Keratinocyte (primary cell): ENCODE measurements around the gene FAF1. TPM values are rescaled to one million over a fixed set of nuclear protein-coding genes. Genes with fewer than 3 reads are reported as not detected.

Experiments
- DNase-seq: peaks from one replicate; pipeline ENCODE4 v3.0.0-alpha.2; 2011; ENCODE audit warnings: low read depth, missing footprints, low spot score
- FAIRE-seq: peaks from 2 replicates; lab custom pipeline; 2011; peaks lifted over from hg19 to GRCh38; lab: Jason Lieb, UNC
- H2AFZ ChIP-seq: 2 replicates; pipeline ENCODE4 v1.6.0; 2012; ENCODE audit warnings: low read length, control low read depth, inconsistent platforms; ENCODE audit not compliant: control insufficient read depth
- H3K27ac ChIP-seq: 2 replicates; pipeline ENCODE4 v1.5.1; 2011; ENCODE audit warnings: low read length; ENCODE audit not compliant: control insufficient read depth, insufficient read depth
- H3K27me3 ChIP-seq: 3 replicates; pipeline ENCODE4 v1.6.0; 2011; ENCODE audit warnings: low read length; ENCODE audit not compliant: control insufficient read depth, insufficient read depth; ENCODE audit errors: extremely low read depth
- H3K36me3 ChIP-seq, 2 experiments: 2 replicates in 1 of 2; 3 replicates in 1 of 2; pipeline ENCODE4 v1.5.1; 2011; ENCODE audit warnings: low read length in 2 of 2, mild to moderate bottlenecking in 1 of 2; ENCODE audit not compliant: control insufficient read depth in 2 of 2, insufficient read depth in 2 of 2; ENCODE audit errors: extremely low read depth in 1 of 2
- H3K4me1 ChIP-seq: 3 replicates; pipeline ENCODE4 v1.5.1; 2011; ENCODE audit warnings: low read length; ENCODE audit not compliant: control insufficient read depth, insufficient read depth; ENCODE audit errors: extremely low read depth
- H3K4me2 ChIP-seq: 3 replicates; pipeline ENCODE4 v1.6.0; 2011; ENCODE audit warnings: low read depth, low read length; ENCODE audit not compliant: control insufficient read depth, insufficient read depth; ENCODE audit errors: extremely low read depth
- H3K4me3 ChIP-seq, 3 experiments: fragments of 200-600 bp in 1 of 3; sonication (generic) in 1 of 3; 2 replicates in 2 of 3; 3 replicates in 1 of 3; pipeline ENCODE4 v1.5.1; 2011 to 2016; ENCODE audit warnings: low read length in 3 of 3, mild to moderate bottlenecking in 3 of 3, control low read depth in 2 of 3, inconsistent platforms in 1 of 3, low read depth in 1 of 3, mixed read lengths in 1 of 3, mixed run types in 1 of 3, moderate library complexity in 1 of 3; ENCODE audit not compliant: control insufficient read depth in 2 of 3, insufficient read depth in 2 of 3; ENCODE audit errors: extremely low read depth in 1 of 3
- H3K79me2 ChIP-seq: 2 replicates; pipeline ENCODE4 v1.6.0; 2012; ENCODE audit warnings: low read length; ENCODE audit not compliant: control insufficient read depth, insufficient read depth
- H3K9ac ChIP-seq: 3 replicates; pipeline ENCODE4 v1.6.0; 2011; ENCODE audit warnings: low read length; ENCODE audit not compliant: control insufficient read depth, insufficient read depth; ENCODE audit errors: extremely low read depth
- H3K9me1 ChIP-seq: 3 replicates; pipeline ENCODE4 v1.6.0; 2011; ENCODE audit warnings: low read length; ENCODE audit not compliant: control insufficient read depth, insufficient read depth; ENCODE audit errors: extremely low read depth
- H3K9me3 ChIP-seq: 2 replicates; pipeline ENCODE4 v1.5.1; 2012; ENCODE audit warnings: low read depth, low read length; ENCODE audit not compliant: control insufficient read depth
- H4K20me1 ChIP-seq: 3 replicates; pipeline ENCODE4 v1.6.0; 2011; ENCODE audit warnings: low read length; ENCODE audit not compliant: control insufficient read depth, insufficient read depth; ENCODE audit errors: extremely low read depth
- CTCF ChIP-seq, 3 experiments: IDR thresholded peaks in 1 of 3; conservative IDR thresholded peaks in 1 of 3; optimal IDR thresholded peaks in 1 of 3; 2 replicates in 2 of 3; 3 replicates in 1 of 3; pipeline versions ENCODE3 to v1.5.1; 2011; ENCODE audit warnings: low read length in 3 of 3, mild to moderate bottlenecking in 3 of 3, moderate library complexity in 2 of 3, control low read depth in 1 of 3, inconsistent platforms in 1 of 3; ENCODE audit not compliant: insufficient read depth in 2 of 3; ENCODE audit errors: extremely low read depth in 1 of 3
- EZH2 ChIP-seq: IDR thresholded peaks from one replicate; pipeline ENCODE4 v1.6.1; 2012; ENCODE audit warnings: inconsistent platforms, mild to moderate bottlenecking, low read length, moderate library complexity
- dilution Hi-C: fragments of 300-500 bp; cut with MboI; formaldehyde crosslinking; loops from one replicate; pipeline ENCODE4 v1.7.0; 2020; ENCODE audit warnings: low sequenced_read_pairs; ENCODE audit not compliant: extremely low pct_ligation_motif_present
- polyA plus RNA-seq, 5 experiments: library from polyadenylated mRNA; depleted of rRNA in 3 of 5; stranded (reverse) in 3 of 5; stranded (forward) in 1 of 5; unstranded in 1 of 5; fragments of >200 nt; gene quantifications; 1 replicate in 1 of 5; 2 replicates in 3 of 5; 3 replicates in 1 of 5; pipeline versions ENCODE4 v1.2.1 to v1.2.3, GENCODE V29; 2011 to 2012; ENCODE audit warnings: missing spikeins in 2 of 5, low read depth in 1 of 5, low replicate concordance in 1 of 5

The FAF1 gene
- polyA plus RNA-seq, 1 donor (not counting 4 experiments of a cell fraction or from before 2014, with no cell fraction given): 33.1 TPM

DNA sequence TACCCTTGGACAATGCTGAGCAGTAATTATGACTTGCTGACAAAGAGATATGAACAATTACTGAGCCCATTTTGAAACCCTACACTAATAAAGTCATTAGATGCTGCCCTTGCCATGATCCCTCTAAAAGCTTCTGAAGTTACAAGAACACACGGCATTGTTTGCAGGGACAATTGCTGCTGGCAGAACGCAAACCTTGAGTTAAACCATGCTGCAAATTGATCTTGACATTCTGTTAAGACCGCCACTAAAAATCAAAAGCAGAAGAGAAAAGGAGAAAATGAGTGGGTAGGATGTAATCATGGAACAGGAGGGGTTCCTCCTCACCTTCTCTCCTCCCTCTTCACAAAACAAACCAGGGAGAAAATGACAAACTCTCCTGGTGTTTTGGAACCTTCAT is 400.6 kb downstream of the FAF1 start:
- no peak for TF ChIP-seq EZH2
- TF ChIP-seq CTCF (optimal IDR thresholded peaks at IDR 0.05 in 1 of 3, IDR thresholded peaks at IDR 0.05 in 1 of 3, conservative IDR thresholded peaks at IDR 0.05 in 1 of 3; ENCODE audit: extremely low read depth in 1 of 3, insufficient read depth in 2 of 3, low read length in 3 of 3): no peak
- dilution Hi-C loops: no loop called here

DNA sequence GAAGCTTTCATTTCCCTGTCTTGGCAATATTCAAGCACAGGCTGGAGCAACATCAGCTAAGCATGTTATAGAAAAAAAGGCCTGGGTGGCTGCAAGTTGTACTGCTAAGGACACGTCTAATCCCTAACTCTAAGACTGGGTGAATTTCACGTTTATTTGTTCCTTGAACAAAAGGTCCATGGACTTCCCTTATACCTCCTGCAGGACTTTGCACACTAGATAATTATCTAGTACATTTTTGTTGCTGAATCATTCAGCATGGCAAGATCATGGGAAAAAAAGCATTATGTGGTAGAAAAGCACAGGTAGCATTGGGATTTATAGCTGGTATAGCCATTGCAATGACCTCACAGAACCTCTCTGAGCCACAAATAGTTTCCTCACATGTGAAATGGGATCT is 406.1 kb downstream of the FAF1 start:
- H3K9me1 ChIP-seq: no peaks in the 10 kb centered on the region
- H3K9me3 ChIP-seq: no peaks in the 10 kb centered on the region
- H3K27me3 ChIP-seq: no peaks in the 10 kb centered on the region

More for the DNA sequence above, 400.6 kb downstream of the FAF1 start:
- Histone ChIP-seq H4K20me1 (no peaks in the 10 kb centered on the region), H3K4me3 (no peak overlapping the region), H3K36me3 (peaks cover 0 to 2% of the 10 kb centered on the region in 2 experiments), H3K27me3 (no peaks in the 10 kb centered on the region), H3K9me3 (no peaks in the 10 kb centered on the region), H3K4me2 (no peak overlapping the region), H3K79me2 (no peaks in the 10 kb centered on the region), H3K27ac (no peak overlapping the region), H3K4me1 (no peaks in the 10 kb centered on the region), H3K9ac (no peak overlapping the region), H2AFZ (no peak overlapping the region), H3K9me1 (no peaks in the 10 kb centered on the region)
- no peak for FAIRE-seq
- no peak for DNase-seq

More for the DNA sequence above, 406.1 kb downstream of the FAF1 start:
- Histone ChIP-seq H3K9ac (no peak overlapping the region), H3K27ac (no peak overlapping the region), H3K79me2 (no peaks in the 10 kb centered on the region), H2AFZ (no peak overlapping the region), H3K4me2 (no peak overlapping the region), H3K36me3 (no peaks in the 10 kb centered on the region), H3K4me1 (no peaks in the 10 kb centered on the region), H3K4me3 (no peak overlapping the region), H4K20me1 (no peaks in the 10 kb centered on the region)
- dilution Hi-C loops: no loop called here
- FAIRE-seq (no peak), DNase-seq (no peak)
- TF ChIP-seq CTCF (optimal IDR thresholded peaks at IDR 0.05 in 1 of 3, IDR thresholded peaks at IDR 0.05 in 1 of 3, conservative IDR thresholded peaks at IDR 0.05 in 1 of 3; ENCODE audit: extremely low read depth in 1 of 3, insufficient read depth in 2 of 3, low read length in 3 of 3) (no peak), EZH2 (no peak)
